ENCODE results near the gene SPTBN2.

SPTBN2 gene

GRCh38 chr11:66637557-66638176 is 91.3 kb downstream of the SPTBN2 start:
- no peak for FAIRE-seq

DNA sequence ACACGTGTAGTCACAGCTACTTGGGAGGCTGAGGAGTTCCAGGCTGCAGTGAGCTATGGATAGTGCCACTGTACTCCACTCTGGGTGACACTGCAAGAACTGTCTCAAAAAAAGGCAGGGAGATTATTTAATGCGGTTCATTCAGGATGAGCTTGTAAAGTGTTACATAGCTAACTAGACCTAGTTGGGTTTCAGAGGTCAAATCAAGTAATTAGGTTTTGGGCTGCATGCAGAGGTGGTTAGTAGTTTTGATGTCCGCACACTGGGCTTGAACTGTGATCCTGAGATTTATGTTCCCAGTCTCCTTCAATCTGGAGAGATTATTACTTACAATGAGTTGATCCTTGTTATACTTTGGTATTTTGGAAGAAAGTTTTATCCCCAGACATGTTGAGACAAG is 92.6 kb downstream of the SPTBN2 start:
- no peak for FAIRE-seq

All from TTC549 (cell line).